Astrocyte (in vitro differentiated cells and primary cell): ENCODE data around the gene LGR4. TPM values are rescaled to one million over a fixed set of nuclear protein-coding genes. Genes with fewer than 3 reads are reported as not detected.
A peak's percentile ranks its signal among the peaks of the same experiment; 100 is the strongest.

Experiments used
- DNase-seq: peaks from one replicate; pipeline ENCODE4 v3.0.0-alpha.2; 2010; ENCODE audit warnings: low read depth
- FAIRE-seq: peaks from 2 replicates; lab custom pipeline; 2011; peaks lifted over from hg19 to GRCh38; lab: Jason Lieb, UNC
- H2AFZ ChIP-seq: 2 replicates; pipeline ENCODE4 v1.6.0; 2012; ENCODE audit warnings: low read depth, low read length, inconsistent platforms
- H3K27ac ChIP-seq: 2 replicates; pipeline ENCODE4 v1.5.1; 2011; ENCODE audit warnings: low read depth, low read length, inconsistent platforms
- H3K27me3 ChIP-seq: 2 replicates; pipeline ENCODE4 v1.6.0; 2011; ENCODE audit warnings: low read length, inconsistent platforms; ENCODE audit not compliant: insufficient read depth
- H3K36me3 ChIP-seq: 2 replicates; pipeline ENCODE4 v1.5.1; 2011; ENCODE audit warnings: low read length, inconsistent platforms; ENCODE audit not compliant: insufficient read depth
- H3K4me1 ChIP-seq: 2 replicates; pipeline ENCODE4 v1.5.1; 2011; ENCODE audit warnings: low read length, inconsistent platforms; ENCODE audit not compliant: insufficient read depth
- H3K4me2 ChIP-seq: 2 replicates; pipeline ENCODE4 v1.6.0; 2012; ENCODE audit warnings: low read length, inconsistent platforms
- H3K4me3 ChIP-seq: 2 replicates; pipeline ENCODE4 v1.5.1; 2011; ENCODE audit warnings: low read depth, mild to moderate bottlenecking, low read length, inconsistent platforms; ENCODE audit not compliant: insufficient read depth
- H3K79me2 ChIP-seq: 2 replicates; pipeline ENCODE4 v1.6.0; 2012; ENCODE audit warnings: mild to moderate bottlenecking, low read length, inconsistent platforms; ENCODE audit not compliant: insufficient read depth
- H3K9ac ChIP-seq: 2 replicates; pipeline ENCODE4 v1.6.0; 2012; ENCODE audit warnings: mild to moderate bottlenecking, low read length, inconsistent platforms
- H3K9me3 ChIP-seq: 2 replicates; pipeline ENCODE4 v1.5.1; 2012; ENCODE audit warnings: low read depth, mild to moderate bottlenecking, low read length, inconsistent platforms; ENCODE audit not compliant: insufficient read depth
- H4K20me1 ChIP-seq: 2 replicates; pipeline ENCODE4 v1.6.0; 2012; ENCODE audit warnings: low read length, inconsistent platforms; ENCODE audit not compliant: insufficient read depth
- H3K27ac Mint-ChIP-seq: one replicate; pipeline ENCODE4 v1.8.0; 2021; ENCODE audit warnings: mild to moderate bottlenecking, mixed read lengths; ENCODE audit not compliant: unreplicated experiment
- H3K27me3 Mint-ChIP-seq: one replicate; pipeline ENCODE4 v1.8.0; 2021; ENCODE audit warnings: low read depth, mixed read lengths; ENCODE audit not compliant: unreplicated experiment
- H3K36me3 Mint-ChIP-seq: one replicate; pipeline ENCODE4 v1.8.0; 2021; ENCODE audit warnings: low read depth, mixed read lengths; ENCODE audit not compliant: unreplicated experiment
- H3K4me1 Mint-ChIP-seq: one replicate; pipeline ENCODE4 v1.8.0; 2021; ENCODE audit warnings: low read depth, mixed read lengths; ENCODE audit not compliant: unreplicated experiment
- H3K4me3 Mint-ChIP-seq: one replicate; pipeline ENCODE4 v1.8.0; 2021; ENCODE audit warnings: mild to moderate bottlenecking, moderate library complexity, mixed read lengths; ENCODE audit not compliant: unreplicated experiment
- H3K9me3 Mint-ChIP-seq: one replicate; pipeline ENCODE4 v1.8.0; 2021; ENCODE audit warnings: mild to moderate bottlenecking, mixed read lengths; ENCODE audit not compliant: unreplicated experiment
- CTCF ChIP-seq: IDR thresholded peaks from 2 replicates; pipeline ENCODE4 v1.5.1; 2011; ENCODE audit warnings: low read depth, mild to moderate bottlenecking, inconsistent platforms, low read length, moderate library complexity; ENCODE audit not compliant: insufficient read depth
- EZH2 ChIP-seq: IDR thresholded peaks from 2 replicates; pipeline ENCODE4 v1.6.1; 2012; ENCODE audit warnings: mild to moderate bottlenecking, low read length, inconsistent platforms; ENCODE audit not compliant: insufficient read depth
- total RNA-seq: library from RNA; stranded (reverse); gene quantifications from 2 replicates; pipeline ENCODE4 v1.2.1, GENCODE V29; 2021

The LGR4 gene
- total RNA-seq, 1 donor from 2014 or later, result 50.0 TPM

- DNase-seq (no peak), FAIRE-seq (no peak)
- Histone ChIP-seq H4K20me1 (peaks cover 52% of the 10 kb centered on the region), H3K9ac (no peak overlapping the region), H3K9me3 (no peaks in the 10 kb centered on the region), H2AFZ (no peak overlapping the region), H3K36me3 (no peaks in the 10 kb centered on the region), H3K4me2 (no peak overlapping the region), H3K27me3 (no peaks in the 10 kb centered on the region), H3K4me3 (no peak overlapping the region), H3K79me2 (peaks cover 83% of the 10 kb centered on the region), H3K27ac (no peak overlapping the region), H3K4me1 (peaks cover 14% of the 10 kb centered on the region)
- Mint-ChIP-seq H3K9me3 (no peaks in the 10 kb centered on the region), H3K4me3 (peak overlapping the region; percentile 41), H3K36me3 (peaks cover 2% of the 10 kb centered on the region), H3K4me1 (peaks cover 19% of the 10 kb centered on the region), H3K27ac (peak overlapping the region; percentile 87), H3K27me3 (no peaks in the 10 kb centered on the region)
- TF ChIP-seq EZH2 (no peak), CTCF (no peak)
These were observed 27.8 kb downstream of the LGR4 start for GRCh38 chr11:27444801-27445215.

DNA sequence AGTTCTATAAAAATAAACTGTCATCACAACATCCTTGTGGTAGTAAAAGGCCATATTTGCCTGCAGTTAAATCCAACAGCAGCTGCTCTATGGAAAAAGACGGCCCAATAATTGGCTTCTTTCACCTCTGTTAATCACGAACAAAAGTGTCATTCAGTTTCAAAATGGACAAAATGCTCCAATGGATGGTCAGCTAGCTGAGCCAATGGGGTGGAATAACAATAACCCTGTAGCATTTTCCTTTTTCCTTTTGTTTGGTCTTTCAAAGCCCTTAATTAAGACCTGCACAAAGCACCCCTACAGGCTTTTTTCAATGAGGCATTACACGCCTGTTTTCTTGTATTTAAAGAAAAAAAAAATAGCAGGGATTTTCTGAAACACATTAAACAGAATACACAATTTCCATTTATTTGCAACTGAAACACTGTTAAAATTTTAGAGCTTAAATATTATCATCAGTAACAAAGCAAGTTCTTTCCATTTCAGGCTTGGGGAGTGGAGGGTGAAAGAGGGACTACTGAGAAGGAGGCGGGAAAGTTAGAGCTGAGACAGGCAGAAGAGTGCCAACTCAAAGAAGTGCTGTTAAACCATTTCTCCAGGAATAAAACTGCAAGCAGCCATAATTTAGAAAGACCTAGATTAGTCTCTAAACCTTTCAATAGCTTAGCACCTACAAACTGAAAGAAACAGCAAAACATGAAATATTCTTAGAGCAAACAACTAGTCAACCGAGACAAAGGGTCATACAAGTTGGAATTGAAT, 28.7 kb downstream of the LGR4 start:
- TF ChIP-seq CTCF (no peak), EZH2 (no peak)
- DNase-seq (no peak), FAIRE-seq (no peak)
- Mint-ChIP-seq H3K36me3 (peaks cover 2% of the 10 kb centered on the region), H3K9me3 (no peaks in the 10 kb centered on the region), H3K4me1 (peaks cover 19% of the 10 kb centered on the region), H3K4me3 (peak overlapping the region; percentile 65), H3K27ac (peak overlapping the region; percentile 79), H3K27me3 (no peaks in the 10 kb centered on the region)
- Histone ChIP-seq H3K4me3 (no peak overlapping the region), H3K36me3 (no peaks in the 10 kb centered on the region), H3K4me1 (peaks cover 14% of the 10 kb centered on the region), H3K9ac (no peak overlapping the region), H3K27ac (no peak overlapping the region), H2AFZ (no peak overlapping the region), H4K20me1 (peaks cover 52% of the 10 kb centered on the region), H3K4me2 (no peak overlapping the region), H3K27me3 (no peaks in the 10 kb centered on the region), H3K79me2 (peaks cover 82% of the 10 kb centered on the region), H3K9me3 (no peaks in the 10 kb centered on the region)

GRCh38 chr11:27443227-27443626, 29.4 kb downstream of the LGR4 start:
- Histone ChIP-seq H3K9ac (no peak overlapping the region), H3K4me2 (no peak overlapping the region), H3K79me2 (peaks cover 82% of the 10 kb centered on the region), H2AFZ (no peak overlapping the region), H3K36me3 (no peaks in the 10 kb centered on the region), H3K9me3 (no peaks in the 10 kb centered on the region), H3K27ac (no peak overlapping the region), H3K27me3 (no peaks in the 10 kb centered on the region), H3K4me3 (no peak overlapping the region), H4K20me1 (peaks cover 57% of the 10 kb centered on the region), H3K4me1 (peaks cover 14% of the 10 kb centered on the region)
- FAIRE-seq, result no peak
- peaks cover 2% of the 10 kb centered on the region for H3K36me3 Mint-ChIP-seq
- no peaks in the 10 kb centered on the region for H3K9me3 Mint-ChIP-seq
- H3K4me3 Mint-ChIP-seq, result no peak overlapping the region
- no peak for TF ChIP-seq CTCF
- TF ChIP-seq EZH2, result no peak
- H3K4me1 Mint-ChIP-seq, result peaks cover 19% of the 10 kb centered on the region
- no peak for DNase-seq
- H3K27ac Mint-ChIP-seq, result no peak overlapping the region
- H3K27me3 Mint-ChIP-seq, result no peaks in the 10 kb centered on the region
